Activated naive CD8-positive, alpha-beta T cell treated with anti-CD3 and anti-CD28 coated beads, Interleukin-2, amount 50 U/mL, for 24 hours (primary cell): ENCODE data around the gene LRPAP1.

Experiments
- ATAC-seq: fragments of 150-1000 bp; cut with Tn5 transposase; one replicate; pipeline ENCODE4 v1.10.0; 2021
- DNase-seq: peaks from one replicate; pipeline ENCODE4 v3.0.0; 2021
- H3K27ac Mint-ChIP-seq: one replicate; pipeline ENCODE4 v1.8.0; 2021; ENCODE audit warnings: mild to moderate bottlenecking, mixed read lengths
- H3K27me3 Mint-ChIP-seq: one replicate; pipeline ENCODE4 v1.8.0; 2021; ENCODE audit warnings: mixed read lengths
- H3K36me3 Mint-ChIP-seq: one replicate; pipeline ENCODE4 v1.8.0; 2021; ENCODE audit warnings: low read depth, mixed read lengths
- H3K4me1 Mint-ChIP-seq: one replicate; pipeline ENCODE4 v1.8.0; 2021; ENCODE audit warnings: mixed read lengths
- H3K4me3 Mint-ChIP-seq: one replicate; pipeline ENCODE4 v1.8.0; 2021; ENCODE audit warnings: mild to moderate bottlenecking, moderate library complexity, mixed read lengths
- H3K9me3 Mint-ChIP-seq: one replicate; pipeline ENCODE4 v1.8.0; 2021; ENCODE audit warnings: mixed read lengths

Gene LRPAP1

DNA sequence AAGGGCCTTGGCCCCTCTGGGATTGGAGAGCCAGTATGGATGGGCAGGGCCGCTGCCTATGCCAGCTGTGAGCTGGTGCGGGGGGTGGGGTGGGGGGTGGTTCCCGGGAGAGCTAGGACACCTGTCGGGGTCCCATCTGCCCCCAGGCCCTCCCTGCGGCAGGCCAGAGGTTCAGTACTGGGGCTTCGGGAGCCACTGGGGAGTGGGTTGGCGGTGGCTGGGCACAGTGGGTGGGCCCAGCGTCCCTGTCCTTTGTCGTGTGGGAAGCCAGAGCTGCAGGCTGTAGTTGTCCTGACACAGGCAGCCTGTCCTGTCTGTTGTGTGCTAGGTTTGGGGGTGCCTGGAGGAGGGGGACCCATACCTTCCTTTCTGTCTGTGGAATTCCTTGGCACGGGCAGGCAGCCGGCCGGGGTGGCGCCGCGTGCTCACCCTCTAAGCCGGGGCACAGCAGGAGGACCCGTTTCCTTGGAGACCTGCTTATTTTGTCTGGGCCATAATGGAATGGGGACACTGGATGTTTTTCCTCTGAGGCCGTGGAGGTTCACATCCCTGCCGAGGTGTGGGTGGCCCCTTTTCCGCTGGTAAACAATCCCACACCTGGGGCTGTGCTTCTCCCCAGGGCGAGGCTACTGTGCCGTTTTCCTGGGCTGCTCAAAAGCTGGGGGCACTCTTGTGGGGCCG is 54.3 kb downstream of the LRPAP1 start:
- no peak for DNase-seq
- Mint-ChIP-seq H3K27me3 (peaks cover 16% of the 10 kb centered on the region), H3K4me3 (no peak overlapping the region), H3K36me3 (no peaks in the 10 kb centered on the region), H3K27ac (no peak overlapping the region), H3K4me1 (no peaks in the 10 kb centered on the region), H3K9me3 (no peaks in the 10 kb centered on the region)
- no peak for ATAC-seq

- Mint-ChIP-seq H3K4me1 (no peaks in the 10 kb centered on the region), H3K36me3 (no peaks in the 10 kb centered on the region), H3K4me3 (no peak overlapping the region), H3K27ac (no peak overlapping the region), H3K27me3 (peaks cover 14% of the 10 kb centered on the region), H3K9me3 (no peaks in the 10 kb centered on the region)
- ATAC-seq (no peak), DNase-seq (no peak)
Measured at GRCh38 chr4:3476936-3477749, 55.1 kb downstream of the LRPAP1 start.

DNA sequence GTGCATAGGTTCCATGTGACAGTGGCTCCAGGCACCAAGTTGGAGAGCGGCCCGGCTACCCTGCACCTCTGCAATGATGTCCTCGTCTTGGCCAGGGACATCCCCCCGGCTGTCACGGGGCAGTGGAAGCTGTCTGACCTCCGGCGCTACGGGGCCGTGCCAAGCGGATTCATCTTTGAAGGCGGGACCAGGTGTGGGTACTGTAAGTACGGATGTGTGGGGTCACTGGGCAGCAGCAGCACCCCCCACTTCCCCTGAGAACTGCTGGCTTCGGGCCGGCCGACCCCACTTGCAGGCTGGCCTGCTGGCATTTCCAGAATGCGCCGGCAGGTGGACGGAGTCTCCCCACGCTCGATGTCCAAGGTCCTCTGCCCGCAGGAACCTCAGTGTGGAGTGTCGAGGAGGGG is 55.9 kb downstream of the LRPAP1 start:
- no peaks in the 10 kb centered on the region for H3K9me3 Mint-ChIP-seq
- no peak for DNase-seq
- no peaks in the 10 kb centered on the region for H3K4me1 Mint-ChIP-seq

GRCh38 chr4:3475713-3476260 is 56.4 kb downstream of the LRPAP1 start:
- no peak for ATAC-seq
- Mint-ChIP-seq H3K36me3 (no peaks in the 10 kb centered on the region), H3K4me1 (no peaks in the 10 kb centered on the region), H3K27ac (no peak overlapping the region), H3K27me3 (peaks cover 2% of the 10 kb centered on the region), H3K4me3 (no peak overlapping the region), H3K9me3 (no peaks in the 10 kb centered on the region)
- DNase-seq = no peak

More for the DNA sequence above, 55.9 kb downstream of the LRPAP1 start:
- Mint-ChIP-seq H3K36me3 (no peaks in the 10 kb centered on the region), H3K27me3 (peaks cover 7% of the 10 kb centered on the region), H3K4me3 (no peak overlapping the region), H3K27ac (no peak overlapping the region)
- ATAC-seq = no peak

DNA sequence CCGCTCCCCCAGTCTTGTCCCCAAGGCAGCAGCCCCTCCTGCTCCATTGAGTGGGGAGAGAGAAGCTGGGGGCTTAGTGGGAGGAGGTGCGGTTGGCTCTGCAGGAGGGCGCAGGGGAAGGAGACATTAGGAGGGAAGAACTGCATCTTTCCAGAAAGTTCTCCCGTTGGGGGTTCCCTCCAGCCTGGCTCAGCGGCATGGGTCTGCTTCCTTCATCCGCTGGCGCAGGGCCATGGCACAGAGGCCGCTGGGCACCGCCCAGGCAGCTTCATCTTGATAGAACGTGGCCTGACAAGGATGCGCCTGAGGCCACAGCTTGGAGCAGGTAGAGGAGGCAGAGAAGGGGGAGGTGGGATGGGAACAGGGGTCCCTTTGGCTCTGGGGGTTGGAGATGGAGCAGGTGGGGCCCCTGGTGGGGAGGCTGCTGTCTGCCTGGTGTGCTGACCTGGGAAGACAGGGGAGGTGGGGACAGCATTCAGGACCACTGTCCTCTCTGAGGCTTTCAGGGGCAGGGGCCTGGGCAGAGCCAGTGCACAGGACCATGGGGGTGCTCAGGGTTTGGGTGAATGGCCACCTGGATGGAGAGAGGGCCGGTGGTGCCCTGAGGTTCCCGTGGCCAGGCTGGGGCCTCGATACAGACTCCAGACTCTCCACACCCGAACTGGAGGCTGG is 57.0 kb downstream of the LRPAP1 start:
- H3K4me1 Mint-ChIP-seq = no peaks in the 10 kb centered on the region
- no peaks in the 10 kb centered on the region for H3K36me3 Mint-ChIP-seq
- H3K9me3 Mint-ChIP-seq = no peaks in the 10 kb centered on the region
- no peak overlapping the region for H3K27ac Mint-ChIP-seq
- DNase-seq (no peak), ATAC-seq (no peak)
- H3K27me3 Mint-ChIP-seq = peaks cover 2% of the 10 kb centered on the region
- H3K4me3 Mint-ChIP-seq = no peak overlapping the region

DNA sequence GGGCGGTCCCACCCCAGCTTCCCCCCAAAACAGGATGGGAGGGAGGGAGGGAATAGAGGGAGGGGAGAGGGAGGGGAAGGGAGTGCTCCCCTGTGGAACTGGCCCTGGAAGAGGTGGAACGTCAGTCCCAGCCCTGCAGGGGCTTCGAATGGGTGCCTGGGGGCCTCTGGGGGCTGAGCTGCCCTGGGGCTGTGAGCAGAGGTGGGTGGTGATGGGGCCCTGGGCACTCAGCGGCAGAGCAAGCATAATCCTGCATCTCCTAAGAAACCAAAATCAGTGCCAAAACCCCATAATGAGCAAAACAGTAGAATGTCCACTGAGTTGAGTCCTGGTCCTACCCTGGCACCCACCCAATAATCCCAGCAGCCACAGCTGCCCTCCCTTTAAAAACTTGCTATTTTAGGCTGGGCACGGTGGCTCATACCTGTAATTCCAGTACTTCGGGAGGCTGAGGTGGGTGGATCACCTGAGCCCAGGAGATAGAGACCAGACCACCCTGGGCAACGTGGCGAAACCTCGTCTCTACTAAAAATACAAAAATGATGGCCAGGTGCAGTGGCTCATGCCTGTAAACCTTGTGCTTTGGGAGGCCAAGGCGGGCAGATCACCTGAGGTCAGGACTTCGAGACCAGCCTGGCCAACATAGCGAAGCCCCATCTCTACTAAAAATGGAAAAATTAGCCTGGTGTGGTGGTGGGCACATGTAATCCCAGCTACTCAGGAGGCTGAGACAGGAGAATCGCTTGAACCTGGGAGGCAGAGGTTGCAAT is 58.0 kb downstream of the LRPAP1 start:
- Mint-ChIP-seq H3K4me1 (no peaks in the 10 kb centered on the region), H3K27ac (no peak overlapping the region), H3K36me3 (no peaks in the 10 kb centered on the region), H3K9me3 (no peaks in the 10 kb centered on the region), H3K4me3 (no peak overlapping the region), H3K27me3 (peaks cover 2% of the 10 kb centered on the region)
- no peak for DNase-seq
- ATAC-seq = no peak

DNA sequence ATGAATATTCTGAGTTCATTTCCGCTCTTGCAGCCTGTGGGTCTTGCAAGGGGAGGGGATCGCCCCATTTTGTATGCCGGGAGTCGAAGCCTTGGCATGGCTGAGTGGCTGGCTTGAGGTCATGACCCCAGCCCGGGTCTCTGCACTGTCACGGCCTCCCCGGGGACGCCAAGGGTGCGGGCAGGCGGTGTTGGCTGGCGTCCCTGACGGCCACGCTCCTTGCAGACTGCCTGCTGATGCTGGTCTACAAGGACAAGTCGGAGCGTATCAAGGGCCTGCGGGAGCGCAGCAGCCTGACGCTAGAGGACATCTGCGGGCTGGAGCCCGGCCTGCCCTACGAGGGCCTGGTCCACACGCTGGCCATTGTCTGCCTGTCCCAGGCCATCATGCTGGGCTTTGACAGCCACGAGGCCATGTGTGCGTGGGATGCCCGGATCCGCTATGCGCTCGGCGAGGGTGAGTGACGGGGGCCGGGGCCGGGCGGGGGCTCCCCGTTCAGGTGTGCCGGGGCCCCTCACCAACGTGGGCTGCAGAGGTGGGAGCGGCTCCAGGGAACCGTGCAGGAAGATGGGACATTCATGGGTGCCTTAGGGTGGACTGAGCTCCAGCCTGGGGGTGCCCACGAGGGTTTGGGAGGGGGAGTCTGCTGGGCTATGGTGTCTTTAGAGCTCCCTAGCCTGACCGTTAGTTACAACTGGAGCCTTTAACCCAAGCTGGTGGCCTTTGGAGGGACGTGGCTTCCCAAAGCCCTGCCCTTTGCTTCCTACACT is 58.9 kb downstream of the LRPAP1 start:
- peaks cover 2% of the 10 kb centered on the region for H3K27me3 Mint-ChIP-seq
- ATAC-seq (no peak), DNase-seq (no peak)
- H3K4me1 Mint-ChIP-seq = no peaks in the 10 kb centered on the region
- H3K4me3 Mint-ChIP-seq = no peak overlapping the region
- H3K9me3 Mint-ChIP-seq = no peaks in the 10 kb centered on the region
- H3K36me3 Mint-ChIP-seq = no peaks in the 10 kb centered on the region
- H3K27ac Mint-ChIP-seq = no peak overlapping the region

GRCh38 chr4:3472411-3473141 is 59.6 kb downstream of the LRPAP1 start:
- Mint-ChIP-seq H3K36me3 (no peaks in the 10 kb centered on the region), H3K4me3 (no peak overlapping the region), H3K4me1 (no peaks in the 10 kb centered on the region), H3K27ac (no peak overlapping the region), H3K27me3 (peaks cover 2% of the 10 kb centered on the region), H3K9me3 (no peaks in the 10 kb centered on the region)
- ATAC-seq (no peak), DNase-seq (no peak)

DNA sequence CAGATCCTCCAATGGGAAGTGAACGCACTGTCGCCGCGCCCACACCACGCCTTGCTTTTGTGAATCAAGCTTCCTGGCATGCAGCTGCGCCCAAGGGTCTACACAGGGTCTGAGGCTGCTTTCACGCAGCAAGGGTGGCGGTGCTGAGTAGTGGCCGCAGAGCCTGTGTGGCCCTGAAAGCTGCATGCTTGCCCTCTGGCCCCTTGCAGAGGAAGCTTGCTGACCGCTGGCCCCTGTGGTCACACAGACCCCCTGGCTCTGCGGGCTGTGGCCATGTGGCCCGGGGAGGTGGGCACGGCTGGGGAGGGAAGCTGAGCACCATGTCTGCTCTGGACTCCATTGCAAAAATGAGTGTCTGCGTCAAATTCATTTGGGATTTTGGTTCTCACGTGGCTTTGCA is 60.3 kb downstream of the LRPAP1 start:
- peaks cover 2% of the 10 kb centered on the region for H3K27me3 Mint-ChIP-seq
- H3K27ac Mint-ChIP-seq = no peak overlapping the region
- H3K4me1 Mint-ChIP-seq = no peaks in the 10 kb centered on the region
- H3K9me3 Mint-ChIP-seq = no peaks in the 10 kb centered on the region
- no peak overlapping the region for H3K4me3 Mint-ChIP-seq
- H3K36me3 Mint-ChIP-seq = no peaks in the 10 kb centered on the region
- no peak for DNase-seq
- no peak for ATAC-seq

- Mint-ChIP-seq H3K36me3 (no peaks in the 10 kb centered on the region), H3K27ac (no peak overlapping the region), H3K4me1 (no peaks in the 10 kb centered on the region), H3K9me3 (no peaks in the 10 kb centered on the region), H3K4me3 (no peak overlapping the region), H3K27me3 (no peaks in the 10 kb centered on the region)
- no peak for DNase-seq
- no peak for ATAC-seq
Measured at GRCh38 chr4:3471098-3471760, 61.0 kb downstream of the LRPAP1 start.

- Mint-ChIP-seq H3K36me3 (no peaks in the 10 kb centered on the region), H3K4me3 (no peak overlapping the region), H3K4me1 (no peaks in the 10 kb centered on the region), H3K27me3 (peaks cover under 1% of the 10 kb centered on the region), H3K27ac (no peak overlapping the region), H3K9me3 (no peaks in the 10 kb centered on the region)
- DNase-seq = no peak
- ATAC-seq = no peak
Measured at GRCh38 chr4:3470244-3471097, 61.8 kb downstream of the LRPAP1 start.
